ENCODE results near the gene AKAP6.

DNA sequence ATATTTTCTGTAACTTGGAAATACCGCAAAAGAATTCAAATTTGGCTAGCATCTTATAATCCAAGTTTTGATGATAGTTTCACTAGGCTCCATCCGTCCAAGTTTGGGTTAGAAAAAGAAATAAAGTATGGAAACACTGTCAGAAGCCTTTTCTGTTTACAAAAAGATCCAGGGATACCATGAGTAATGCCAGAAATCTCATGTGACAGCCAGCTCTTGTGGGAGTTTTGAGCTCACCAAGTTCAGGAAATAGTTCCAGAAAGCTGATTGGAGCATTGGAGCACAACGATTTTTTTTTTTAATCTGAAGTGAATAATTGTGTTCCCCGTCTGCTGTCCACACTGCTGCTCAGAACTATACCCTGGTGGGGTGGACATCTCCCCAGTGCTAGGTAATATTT, 379.9 kb downstream of the AKAP6 start:
- TF ChIP-seq CTCF (IDR thresholded peaks at IDR 0.05), result no peak
- TF ChIP-seq POLR2A (IDR thresholded peaks at IDR 0.05), result no peak
- peak in 1 of 3 donors; percentile 34 for TF ChIP-seq POLR2AphosphoS5 (IDR thresholded peaks at IDR 0.05)
